K562 (cell line): ENCODE measurements around the gene GH2. TPM values are rescaled to one million over a fixed set of nuclear protein-coding genes. Genes with fewer than 3 reads are reported as not detected.

Source experiments
- CAMTA2 ChIP-seq: fragments of 250-450 bp; sonication (Bioruptor Pico); conservative IDR thresholded peaks from 2 replicates; pipeline ENCODE4 v1.5.1; 2022
- HDAC8 ChIP-seq: fragments of 450-650 bp; IDR thresholded peaks from 2 replicates; pipeline ENCODE4 v1.6.1; 2016; ENCODE audit warnings: mild to moderate bottlenecking, missing genetic modification characterization, moderate library complexity, missing compliant biosample characterization
- HNRNPL ChIP-seq: fragments of 200-400 bp; formaldehyde crosslinking; IDR thresholded peaks from 2 replicates; pipeline ENCODE4 v1.6.1; 2017; ENCODE audit warnings: low read depth, mild to moderate bottlenecking, low read length
- LCOR ChIP-seq: sonication (generic); formaldehyde crosslinking; IDR thresholded peaks from 2 replicates; pipeline ENCODE4 v1.8.0; 2022; ENCODE audit warnings: mild to moderate bottlenecking, missing genetic modification reagents
- LEF1 ChIP-seq: fragments of 450-650 bp; IDR thresholded peaks from 2 replicates; pipeline ENCODE4 v1.6.1; 2016; ENCODE audit warnings: mild to moderate bottlenecking
- polyA plus RNA-seq, 8 experiments: library from polyadenylated mRNA; depleted of rRNA in 4 of 8; stranded (reverse) in 5 of 8; unstranded in 3 of 8; fragments of >200 nt; fragmentation: Nextera tagmentation in 2 of 8; fragmentation: Illumina TruSeq in 1 of 8; extraction: Ambion mirVana in 2 of 8; extraction: Trizol in 1 of 8; gene quantifications; 2 replicates each; pipeline versions ENCODE4 v1.2.1 to v1.2.3, GENCODE V29; 2011 to 2014; ENCODE audit warnings: inconsistent platforms in 1 of 8, missing spikeins in 1 of 8
- total RNA-seq, 7 experiments: library from RNA; depleted of rRNA in 6 of 7; stranded (reverse); fragments of >200 nt in 6 of 7; fragmentation: Illumina TruSeq in 2 of 7; extraction: Trizol in 2 of 7; gene quantifications; 2 replicates each; pipeline versions ENCODE4 v1.2.1 to v1.2.3, GENCODE V29; 2011 to 2021; ENCODE audit warnings: low replicate concordance in 1 of 7
- TF ChIP-seq, protein P1 (sequence below): fragments of 250-450 bp; sonication (Bioruptor Pico); IDR thresholded peaks from 2 replicates; pipeline ENCODE4 v1.4.0; 2020
- TF ChIP-seq, protein P2 (sequence below), 2 experiments: fragments of 450-650 bp in 1 of 2; sonication (generic) in 1 of 2; formaldehyde crosslinking in 1 of 2; IDR thresholded peaks; 2 replicates each; pipeline versions ENCODE4 v1.7.1 to v1.9.0; 2016 to 2022; ENCODE audit warnings: inconsistent platforms in 1 of 2, mild to moderate bottlenecking in 1 of 2, missing genetic modification reagents in 1 of 2

The GH2 gene
- total and polyA plus RNA-seq, 9 of the 15 experiments (the other 6 are each of a cell fraction or from before 2014, with no cell fraction given): not detected

DNA sequence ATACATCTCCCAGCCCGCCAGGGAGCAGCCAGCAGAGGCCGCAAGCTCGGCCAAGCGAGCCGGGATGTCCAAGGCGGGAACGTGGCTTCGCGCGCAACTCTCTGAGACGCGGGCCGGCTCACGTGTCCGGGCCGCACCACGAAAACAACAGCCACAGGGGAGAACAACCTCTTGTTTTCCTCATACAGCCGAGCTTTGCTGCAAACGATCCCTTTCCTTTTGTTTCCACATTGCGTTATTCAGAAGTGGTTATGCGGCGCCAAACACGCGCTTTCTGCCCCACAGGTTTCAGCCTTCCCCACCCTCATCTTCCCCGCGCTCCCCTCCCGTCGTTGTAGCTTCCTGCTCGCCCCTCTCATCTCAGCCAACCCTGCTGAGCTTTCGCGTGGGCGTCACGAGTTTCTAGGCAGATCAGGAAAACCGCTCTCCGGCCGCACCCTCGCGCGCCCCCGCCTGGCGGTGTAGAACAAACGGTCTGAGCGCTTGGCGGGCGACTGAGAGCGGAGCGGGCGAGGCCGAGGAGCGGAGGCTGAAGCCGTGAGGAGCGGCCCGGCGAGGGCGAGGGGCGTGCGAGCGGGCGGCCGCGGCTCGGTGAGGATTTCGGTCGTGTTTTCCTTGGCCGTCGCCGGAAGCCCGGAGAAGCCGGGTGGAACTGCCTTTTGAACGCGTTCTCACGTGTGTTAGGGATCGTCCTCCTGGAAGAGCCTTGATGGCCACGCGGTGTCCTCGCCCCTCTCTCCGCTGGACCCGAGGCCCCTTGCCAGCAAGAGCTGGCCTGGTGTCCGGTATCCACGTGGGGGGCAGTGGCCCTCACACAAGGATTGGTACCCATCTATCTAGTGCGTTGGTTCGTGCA is 32.7 kb downstream of the GH2 start (continued):
- TF ChIP-seq, protein P1, sequence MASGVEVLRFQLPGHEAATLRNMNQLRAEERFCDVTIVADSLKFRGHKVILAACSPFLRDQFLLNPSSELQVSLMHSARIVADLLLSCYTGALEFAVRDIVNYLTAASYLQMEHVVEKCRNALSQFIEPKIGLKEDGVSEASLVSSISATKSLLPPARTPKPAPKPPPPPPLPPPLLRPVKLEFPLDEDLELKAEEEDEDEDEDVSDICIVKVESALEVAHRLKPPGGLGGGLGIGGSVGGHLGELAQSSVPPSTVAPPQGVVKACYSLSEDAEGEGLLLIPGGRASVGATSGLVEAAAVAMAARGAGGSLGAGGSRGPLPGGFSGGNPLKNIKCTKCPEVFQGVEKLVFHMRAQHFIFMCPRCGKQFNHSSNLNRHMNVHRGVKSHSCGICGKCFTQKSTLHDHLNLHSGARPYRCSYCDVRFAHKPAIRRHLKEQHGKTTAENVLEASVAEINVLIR (CRISPR knock-in tag): peak; percentile 91
- TF ChIP-seq LCOR (peak; percentile 93; the same call in 1 of the 2 replicates), LEF1 (peak; percentile 59; the same call in 1 of the 2 replicates), HDAC8 (tag) (peak; percentile 90), HNRNPL (no peak; the same call in 1 of the 2 replicates), CAMTA2 (CRISPR knock-in tag) (0 out of 2 replicates have a peak, but pooled peaks have one; percentile 72)
- TF ChIP-seq, protein P2, sequence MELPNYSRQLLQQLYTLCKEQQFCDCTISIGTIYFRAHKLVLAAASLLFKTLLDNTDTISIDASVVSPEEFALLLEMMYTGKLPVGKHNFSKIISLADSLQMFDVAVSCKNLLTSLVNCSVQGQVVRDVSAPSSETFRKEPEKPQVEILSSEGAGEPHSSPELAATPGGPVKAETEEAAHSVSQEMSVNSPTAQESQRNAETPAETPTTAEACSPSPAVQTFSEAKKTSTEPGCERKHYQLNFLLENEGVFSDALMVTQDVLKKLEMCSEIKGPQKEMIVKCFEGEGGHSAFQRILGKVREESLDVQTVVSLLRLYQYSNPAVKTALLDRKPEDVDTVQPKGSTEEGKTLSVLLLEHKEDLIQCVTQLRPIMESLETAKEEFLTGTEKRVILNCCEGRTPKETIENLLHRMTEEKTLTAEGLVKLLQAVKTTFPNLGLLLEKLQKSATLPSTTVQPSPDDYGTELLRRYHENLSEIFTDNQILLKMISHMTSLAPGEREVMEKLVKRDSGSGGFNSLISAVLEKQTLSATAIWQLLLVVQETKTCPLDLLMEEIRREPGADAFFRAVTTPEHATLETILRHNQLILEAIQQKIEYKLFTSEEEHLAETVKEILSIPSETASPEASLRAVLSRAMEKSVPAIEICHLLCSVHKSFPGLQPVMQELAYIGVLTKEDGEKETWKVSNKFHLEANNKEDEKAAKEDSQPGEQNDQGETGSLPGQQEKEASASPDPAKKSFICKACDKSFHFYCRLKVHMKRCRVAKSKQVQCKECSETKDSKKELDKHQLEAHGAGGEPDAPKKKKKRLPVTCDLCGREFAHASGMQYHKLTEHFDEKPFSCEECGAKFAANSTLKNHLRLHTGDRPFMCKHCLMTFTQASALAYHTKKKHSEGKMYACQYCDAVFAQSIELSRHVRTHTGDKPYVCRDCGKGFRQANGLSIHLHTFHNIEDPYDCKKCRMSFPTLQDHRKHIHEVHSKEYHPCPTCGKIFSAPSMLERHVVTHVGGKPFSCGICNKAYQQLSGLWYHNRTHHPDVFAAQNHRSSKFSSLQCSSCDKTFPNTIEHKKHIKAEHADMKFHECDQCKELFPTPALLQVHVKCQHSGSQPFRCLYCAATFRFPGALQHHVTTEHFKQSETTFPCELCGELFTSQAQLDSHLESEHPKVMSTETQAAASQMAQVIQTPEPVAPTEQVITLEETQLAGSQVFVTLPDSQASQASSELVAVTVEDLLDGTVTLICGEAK (IDR thresholded peaks at IDR 0.05): peak; percentile 55
- TF ChIP-seq, protein P2 (CRISPR knock-in tag; IDR thresholded peaks at IDR 0.05): no peak; the same call in 1 of the 2 replicates
- TF ChIP-seq, all 486 proteins: peak for 234
